GM10847 (cell line): ENCODE measurements around the gene WRAP73.

Experiments used
- POLR2A ChIP-seq: IDR thresholded peaks from 2 replicates; pipeline ENCODE4 v1.6.1; 2011; ENCODE audit not compliant: insufficient read length; ENCODE audit errors: extremely low read depth

WRAP73 gene

GRCh38 chr1:3662080-3662671 is 12.3 kb upstream of the WRAP73 start:
- TF ChIP-seq POLR2A: no peak

GRCh38 chr1:3661631-3662030 is 11.7 kb upstream of the WRAP73 start:
- no peak for TF ChIP-seq POLR2A

DNA sequence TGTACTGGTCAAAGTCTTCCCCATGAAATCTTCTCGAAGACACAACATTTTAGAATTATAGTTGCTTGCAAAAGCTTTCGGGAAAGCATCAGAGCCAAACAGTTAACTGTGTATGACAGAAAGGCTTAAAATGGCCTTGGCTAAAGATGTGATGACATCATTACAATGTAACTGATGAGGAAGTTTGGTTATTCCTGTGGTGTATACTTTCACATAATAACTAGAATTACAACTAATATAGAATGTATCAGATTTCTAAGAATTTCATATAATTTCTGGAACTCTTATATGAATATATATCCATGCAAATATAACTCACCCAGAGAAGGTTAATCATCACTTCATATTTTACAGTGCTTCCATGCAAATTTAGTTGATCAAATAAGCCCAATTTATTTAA is 10.8 kb upstream of the WRAP73 start:
- no peak for TF ChIP-seq POLR2A

GRCh38 chr1:3659093-3659492 is 9.2 kb upstream of the WRAP73 start:
- no peak for TF ChIP-seq POLR2A

- no peak for TF ChIP-seq POLR2A
Measured at GRCh38 chr1:3658231-3658615, 8.3 kb upstream of the WRAP73 start.

DNA sequence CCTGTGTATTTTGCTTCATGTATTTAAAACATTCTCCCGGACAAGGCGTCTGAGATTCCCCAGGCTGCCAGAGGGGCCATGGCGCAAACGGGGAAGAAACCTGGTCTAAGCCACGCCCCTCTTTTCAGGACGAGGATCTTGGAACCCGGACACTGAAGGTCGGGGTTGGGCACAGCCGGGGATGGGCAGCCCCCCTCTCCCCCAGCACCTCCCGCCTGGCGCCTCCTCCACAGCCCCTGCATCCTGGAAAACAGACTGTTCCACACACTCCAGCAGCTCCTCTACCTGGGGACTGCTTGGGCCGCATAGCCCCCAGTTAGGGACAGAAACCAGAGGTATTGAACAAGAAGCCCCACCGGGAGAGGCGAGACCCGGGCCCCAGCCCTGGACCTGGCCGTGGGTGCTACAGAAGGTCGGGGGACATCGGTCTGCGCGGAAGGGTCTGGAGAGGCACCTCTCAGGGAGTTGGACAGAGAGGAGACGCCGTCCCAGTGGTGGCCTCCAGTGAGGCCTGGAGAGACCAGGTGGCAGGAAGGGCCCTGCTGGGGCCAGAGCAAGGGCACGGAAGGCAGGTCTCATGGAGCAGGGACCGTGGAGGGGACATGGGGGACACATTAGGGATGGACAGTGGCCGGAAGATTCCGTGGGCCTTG is 7.8 kb upstream of the WRAP73 start:
- no peak for TF ChIP-seq POLR2A

- TF ChIP-seq POLR2A: no peak
Measured at GRCh38 chr1:3657096-3657475, 7.2 kb upstream of the WRAP73 start.

DNA sequence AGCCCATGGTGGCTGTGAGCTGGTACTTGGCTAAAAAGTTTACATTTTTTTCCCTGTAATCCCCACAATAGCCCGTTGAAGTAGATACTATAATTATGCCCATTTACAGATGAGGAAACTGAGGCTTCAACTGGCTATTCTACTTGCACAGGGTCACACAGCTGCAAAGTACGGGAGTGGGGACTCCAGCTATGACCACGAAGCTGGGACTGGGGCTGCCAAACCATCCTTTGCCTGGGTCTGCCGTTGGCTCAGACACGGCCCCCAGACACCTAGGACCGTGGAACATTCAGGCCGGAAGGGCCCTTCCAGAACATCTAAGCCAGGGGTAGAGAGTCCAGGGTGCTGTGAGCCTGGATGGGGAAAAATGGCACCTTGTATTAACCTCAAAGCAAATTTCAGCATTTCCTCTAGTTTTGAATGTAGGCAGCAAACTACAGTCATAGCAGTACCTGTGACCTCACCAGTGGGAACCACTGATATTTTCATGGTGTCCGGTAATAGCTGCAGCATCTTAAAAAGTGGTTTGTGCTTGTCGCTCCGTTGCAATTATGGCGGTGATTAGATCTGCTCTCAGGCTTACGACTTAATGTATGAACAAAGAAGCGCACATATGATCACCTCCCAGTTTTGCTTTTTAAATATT is 6.7 kb upstream of the WRAP73 start:
- no peak for TF ChIP-seq POLR2A

DNA sequence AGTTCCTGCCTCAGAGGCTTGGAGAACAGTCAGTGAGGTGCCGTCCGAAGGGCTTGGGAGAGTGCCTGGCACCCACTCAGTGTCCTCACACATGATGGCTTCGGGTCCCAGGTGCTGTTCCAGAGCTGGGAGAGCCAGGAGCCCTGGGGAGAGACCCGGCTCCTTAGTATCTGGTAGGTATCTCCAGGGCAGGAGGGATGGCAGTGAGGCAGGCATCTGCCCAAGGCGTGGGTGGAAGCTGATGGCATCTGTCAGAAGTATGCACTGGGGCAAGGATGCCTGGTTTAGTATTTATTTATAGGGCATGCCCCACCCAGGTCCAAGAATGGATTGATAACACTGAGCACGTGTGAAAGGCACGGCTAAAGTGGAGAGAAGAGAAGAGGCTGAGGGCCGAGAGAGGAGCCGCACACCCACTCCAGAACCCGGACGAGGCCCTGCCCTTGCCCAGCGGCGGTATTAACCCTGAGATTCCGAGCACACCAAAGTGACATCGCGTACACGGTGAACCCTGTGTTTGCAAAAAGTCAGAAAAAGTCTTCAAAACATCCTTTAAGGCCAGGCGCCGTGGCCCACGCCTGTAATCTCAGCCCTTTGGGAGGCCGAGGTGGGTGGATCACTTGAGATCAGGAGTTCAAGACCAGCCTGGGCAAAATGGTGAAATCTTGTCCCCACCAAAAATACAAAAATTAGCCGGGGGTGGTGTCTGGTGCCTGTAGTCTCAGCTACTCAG is 4.8 kb upstream of the WRAP73 start:
- TF ChIP-seq POLR2A: no peak

DNA sequence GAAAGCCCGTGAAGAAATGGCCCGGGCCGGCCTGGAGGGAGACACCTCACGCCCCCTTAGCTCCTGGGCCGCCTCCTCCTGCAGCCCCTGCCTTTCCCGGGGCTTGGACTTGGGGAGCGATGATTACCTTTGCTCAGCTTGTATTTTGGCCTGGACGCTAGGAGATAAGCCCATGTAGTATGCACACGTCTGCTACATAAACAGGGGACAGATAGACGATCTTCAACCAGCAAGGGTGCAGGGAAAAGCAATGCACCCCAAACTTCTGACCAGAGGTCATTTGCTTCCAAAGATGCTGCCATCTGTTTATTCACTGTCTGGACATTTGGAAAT is 3.3 kb upstream of the WRAP73 start:
- no peak for TF ChIP-seq POLR2A

DNA sequence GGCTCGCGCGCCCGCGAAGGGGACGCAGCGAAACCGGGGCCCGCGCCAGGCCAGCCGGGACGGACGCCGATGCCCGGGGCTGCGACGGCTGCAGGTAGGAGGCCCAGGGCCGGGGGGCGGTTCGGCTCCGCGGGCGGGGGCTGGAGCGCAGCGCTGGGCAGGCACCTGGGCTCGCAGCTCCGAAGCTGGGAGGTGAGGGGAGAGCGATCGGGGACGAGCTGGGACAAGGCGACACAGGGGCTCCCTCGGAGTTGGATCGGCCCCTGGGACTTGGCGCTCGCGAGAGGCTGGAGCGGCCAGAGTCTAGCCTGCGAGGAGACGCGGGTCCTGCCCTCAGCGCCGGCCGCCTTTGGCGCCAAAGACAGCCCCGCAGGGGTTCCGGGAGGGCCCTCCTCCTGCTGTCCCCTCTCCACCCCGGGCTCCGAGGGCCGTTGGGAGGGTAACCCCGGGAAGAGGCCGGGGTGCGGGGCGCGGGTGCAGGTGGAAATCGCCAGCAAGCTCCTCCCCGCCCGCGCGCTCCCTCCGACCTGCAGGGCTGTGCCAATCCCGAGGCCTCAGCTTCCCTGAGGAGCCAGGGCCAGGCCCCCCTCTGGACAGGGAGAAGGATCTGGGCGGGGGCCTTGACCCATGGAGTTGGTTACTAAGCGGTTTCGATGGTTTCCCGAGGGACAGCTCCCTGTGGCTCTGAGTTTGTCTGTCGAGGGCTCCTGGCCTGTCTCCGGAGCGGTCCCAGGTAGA is 2.8 kb upstream of the WRAP73 start:
- TF ChIP-seq POLR2A: peak; percentile 23

DNA sequence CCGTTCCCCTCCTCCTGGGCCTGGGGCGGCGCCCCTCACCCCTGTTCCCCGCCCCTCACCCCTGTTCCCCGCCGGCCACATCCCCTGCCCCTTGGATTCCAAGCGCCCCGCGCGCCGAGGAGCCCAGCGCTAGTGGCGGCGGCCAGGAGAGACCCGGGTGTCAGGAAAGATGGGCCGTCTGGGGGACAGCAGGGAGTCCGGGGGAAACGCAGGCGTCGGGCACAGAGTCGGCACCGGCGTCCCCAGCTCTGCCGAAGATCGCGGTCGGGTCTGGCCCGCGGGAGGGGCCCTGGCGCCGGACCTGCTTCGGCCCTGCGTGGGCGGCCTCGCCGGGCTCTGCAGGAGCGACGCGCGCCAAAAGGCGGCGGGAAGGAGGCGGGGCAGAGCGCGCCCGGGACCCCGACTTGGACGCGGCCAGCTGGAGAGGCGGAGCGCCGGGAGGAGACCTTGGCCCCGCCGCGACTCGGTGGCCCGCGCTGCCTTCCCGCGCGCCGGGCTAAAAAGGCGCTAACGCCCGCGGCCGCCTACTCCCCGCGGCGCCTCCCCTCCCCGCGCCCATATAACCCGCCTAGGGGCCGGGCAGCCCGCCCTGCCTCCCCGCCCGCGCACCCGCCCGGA is 2.1 kb upstream of the WRAP73 start, which contains the start of gene TP73:
Gene TP73 (plus strand): TSS at position 587 of the 618 bp plus-strand sequence. CDS start 29,850 bp downstream, outside the sequence.
- no peak for TF ChIP-seq POLR2A

DNA sequence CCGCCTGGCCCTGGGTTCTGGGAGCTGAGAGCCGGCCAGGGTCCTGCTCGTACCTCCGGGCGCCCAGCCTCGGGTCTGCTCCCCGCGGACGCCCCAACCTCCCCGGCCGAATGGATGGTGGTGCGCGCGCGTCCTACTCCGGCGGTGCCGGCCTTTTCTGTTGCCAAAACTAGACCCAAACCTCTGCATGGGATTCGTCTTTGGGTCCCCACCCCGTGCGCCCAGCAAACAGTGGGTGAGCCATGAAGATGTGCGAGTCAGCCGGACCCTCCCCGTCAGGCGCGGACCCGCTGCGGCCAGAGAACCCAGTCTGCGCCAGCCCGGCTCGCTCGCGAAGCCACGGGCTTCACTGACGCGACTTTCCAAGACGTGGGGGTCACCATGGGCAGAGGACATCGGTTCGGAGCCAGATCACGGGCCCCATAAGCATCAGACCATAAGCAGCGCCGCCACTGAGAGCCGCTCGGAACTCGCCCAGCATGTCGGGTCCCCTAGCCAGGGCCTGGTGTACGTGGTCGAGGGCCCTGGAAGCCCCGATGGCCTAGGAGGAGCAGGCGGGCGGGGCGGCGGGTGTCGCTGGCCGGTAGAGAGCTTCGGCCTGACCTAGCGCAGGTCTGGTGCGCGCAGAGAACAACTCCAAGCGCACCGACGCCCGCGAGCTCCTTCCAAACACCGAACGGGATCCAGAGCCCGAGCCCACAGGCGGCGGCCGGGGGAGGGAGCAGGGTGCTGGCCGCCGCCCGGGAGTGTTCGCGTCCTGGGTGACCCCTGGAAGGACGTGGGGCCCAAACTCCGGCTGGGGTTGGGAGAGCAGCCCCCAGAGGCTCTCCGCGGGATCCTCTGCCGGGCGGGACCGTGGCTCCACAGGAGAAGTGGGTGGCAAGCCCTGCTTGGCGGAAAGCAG is 1.4 kb upstream of the WRAP73 start:
- TF ChIP-seq POLR2A: no peak
